ENCODE data around the gene HIBCH. TPM values are rescaled to one million over a fixed set of nuclear protein-coding genes. Genes with fewer than 3 reads are reported as not detected.

The HIBCH gene
- total and polyA plus RNA-seq, 2 of the 13 experiments (the other 11 are each of a cell fraction or from before 2014, with no cell fraction given) = 18.8 to 49.5 TPM

GRCh38 chr2:190181123-190181669 lies 138.4 kb downstream of the HIBCH start (continued):
- TF ChIP-seq ZNF234 (CRISPR knock-in tag; conservative IDR thresholded peaks at IDR 0.05) (no peak), MXI1 (IDR thresholded peaks at IDR 0.05; ENCODE audit: borderline replicate concordance, low read depth, low read length) (peak; percentile 0; the same call in 1 of the 3 replicates), ZNF430 (CRISPR knock-in tag; IDR thresholded peaks at IDR 0.05) (no peak), TGIF2 (CRISPR knock-in tag; IDR thresholded peaks at IDR 0.05) (no peak)

DNA sequence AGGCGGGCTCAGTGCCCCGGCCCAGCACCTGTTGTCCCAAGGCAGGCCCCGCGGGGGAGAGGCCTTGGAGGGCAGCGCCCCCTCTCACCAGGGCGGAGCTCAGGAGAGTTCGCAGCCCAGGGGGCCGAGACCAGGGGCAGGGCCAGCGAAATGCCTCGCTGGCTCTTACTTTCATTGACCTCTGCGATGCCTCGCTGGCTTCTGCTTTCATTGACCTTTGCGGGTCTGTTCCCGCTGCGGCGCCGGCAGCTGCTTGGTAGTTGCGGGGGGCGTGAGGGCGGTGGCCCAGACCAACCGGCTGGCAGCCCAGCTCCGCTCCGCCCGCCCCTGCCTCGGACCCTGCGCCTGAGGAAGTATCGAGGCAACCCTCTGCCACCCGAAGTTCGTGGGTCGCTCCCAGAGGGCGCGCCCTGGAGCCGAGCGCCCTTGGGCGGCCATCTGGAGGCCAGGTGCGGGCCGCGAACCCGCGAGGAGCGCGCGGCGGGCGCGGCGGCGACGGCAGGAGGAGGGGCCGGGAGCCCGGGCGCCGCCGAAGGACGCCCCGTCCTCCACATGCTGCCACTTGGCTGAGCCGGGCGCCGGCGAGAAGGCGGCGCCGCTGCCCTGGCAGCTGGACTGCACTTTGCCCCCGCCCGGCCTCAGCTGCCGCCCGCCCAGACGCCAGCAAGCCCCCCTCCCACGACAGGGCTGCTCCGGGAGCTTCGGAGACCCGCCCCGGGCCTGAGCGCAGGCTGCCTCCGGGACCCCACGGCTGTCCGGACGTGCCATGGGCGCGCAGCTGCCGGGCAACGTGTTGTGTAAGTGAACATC lies 139.1 kb downstream of the HIBCH start:
- H3K36me3 ChIP-seq (replicated peaks in 1 of 2; ENCODE audit: control insufficient read depth in 1 of 2, insufficient read depth in 2 of 2, low read length in 2 of 2) = no peaks in the 10 kb centered on the region
- intact Hi-C loops (cut with micrococcal nuclease; ENCODE audit: unreplicated experiment) = loop anchor here (1.0 to 10.0 kb wide), 4 partner anchors 91 to 332 kb away; partner anchors contain the start of gene HIBCH
- peak overlapping the region; percentile 64 for H3K27ac ChIP-seq (ENCODE audit: extremely low read length, insufficient read depth, low read length)
- peaks cover 23% of the 10 kb centered on the region for H3K4me1 ChIP-seq (ENCODE audit: insufficient read depth, low read length)
- no TSS peak for BruUV-seq (replicated peaks)
- 0% methylated on average over 37 of the region's 82 CpGs for WGBS (ENCODE audit: low lambda C conversion rate)
- H3K9ac ChIP-seq (ENCODE audit: insufficient read depth, low read depth, low read length) = peak overlapping the region; percentile 72
- POLR2A ChIA-PET = interaction anchor here (0.6 to 2.5 kb wide), 14 partner anchors 8 to 1891 kb away, joined by 3 to 11 read pairs (median 4); partner anchors contain the start of genes ANKAR, HIBCH, NEMP2 and ORMDL1
- H3K79me2 ChIP-seq (ENCODE audit: insufficient read depth, low read length) = no peaks in the 10 kb centered on the region
- no peaks in the 10 kb centered on the region for H3K9me3 ChIP-seq (ENCODE audit: low read length)
- FAIRE-seq = no peak
- H3K4me3 ChIP-seq (replicated peaks in 1 of 3; ENCODE audit: insufficient read depth in 1 of 3, low read depth in 2 of 3, low read length in 3 of 3) = peak overlapping the region; percentile 63 to 89 (median 77)
- peak; percentile 86 for DNase-seq (ENCODE audit: low spot score)
- peak; percentile 94 for ATAC-seq
- H4K20me1 ChIP-seq (ENCODE audit: insufficient read depth, low read length) = no peaks in the 10 kb centered on the region
- CTCF ChIA-PET (ENCODE audit: low intra/inter-chr PET ratio, low total read pairs) = interaction anchor here (1.3 to 2.5 kb wide), 3 partner anchors 59 to 382 kb away, joined by 3 to 20 read pairs (median 7); no protein-coding TSS in a partner anchor
- peak overlapping the region; percentile 37 for H2AFZ ChIP-seq (ENCODE audit: low read length)
- in situ Hi-C loops (cut with HindIII; ENCODE audit: extremely low pct_ligation_motif_present, low pct_unique_long_range_greater_than_20kb) = no loop called here
- no peaks in the 10 kb centered on the region; a peak in 1 of 5 replicates for H3K27me3 ChIP-seq (ENCODE audit: control insufficient read depth in 1 of 2, insufficient read depth in 2 of 2, low read length in 2 of 2)
- peak overlapping the region; percentile 99 for H3K4me2 ChIP-seq (ENCODE audit: low read depth, low read length)
- no peak for TF ChIP-seq ZFYVE20 (CRISPR knock-in tag; IDR thresholded peaks at IDR 0.05; ENCODE audit: borderline replicate concordance, low read depth)
- TF ChIP-seq, protein P1, sequence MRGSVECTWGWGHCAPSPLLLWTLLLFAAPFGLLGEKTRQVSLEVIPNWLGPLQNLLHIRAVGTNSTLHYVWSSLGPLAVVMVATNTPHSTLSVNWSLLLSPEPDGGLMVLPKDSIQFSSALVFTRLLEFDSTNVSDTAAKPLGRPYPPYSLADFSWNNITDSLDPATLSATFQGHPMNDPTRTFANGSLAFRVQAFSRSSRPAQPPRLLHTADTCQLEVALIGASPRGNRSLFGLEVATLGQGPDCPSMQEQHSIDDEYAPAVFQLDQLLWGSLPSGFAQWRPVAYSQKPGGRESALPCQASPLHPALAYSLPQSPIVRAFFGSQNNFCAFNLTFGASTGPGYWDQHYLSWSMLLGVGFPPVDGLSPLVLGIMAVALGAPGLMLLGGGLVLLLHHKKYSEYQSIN (CRISPR knock-in tag; IDR thresholded peaks at IDR 0.05; ENCODE audit: borderline replicate concordance) = no peak
- no peak; the same call in 1 of the 2 replicates for TF ChIP-seq PHF20 (CRISPR knock-in tag; IDR thresholded peaks at IDR 0.05)
- TF ChIP-seq, protein P2, sequence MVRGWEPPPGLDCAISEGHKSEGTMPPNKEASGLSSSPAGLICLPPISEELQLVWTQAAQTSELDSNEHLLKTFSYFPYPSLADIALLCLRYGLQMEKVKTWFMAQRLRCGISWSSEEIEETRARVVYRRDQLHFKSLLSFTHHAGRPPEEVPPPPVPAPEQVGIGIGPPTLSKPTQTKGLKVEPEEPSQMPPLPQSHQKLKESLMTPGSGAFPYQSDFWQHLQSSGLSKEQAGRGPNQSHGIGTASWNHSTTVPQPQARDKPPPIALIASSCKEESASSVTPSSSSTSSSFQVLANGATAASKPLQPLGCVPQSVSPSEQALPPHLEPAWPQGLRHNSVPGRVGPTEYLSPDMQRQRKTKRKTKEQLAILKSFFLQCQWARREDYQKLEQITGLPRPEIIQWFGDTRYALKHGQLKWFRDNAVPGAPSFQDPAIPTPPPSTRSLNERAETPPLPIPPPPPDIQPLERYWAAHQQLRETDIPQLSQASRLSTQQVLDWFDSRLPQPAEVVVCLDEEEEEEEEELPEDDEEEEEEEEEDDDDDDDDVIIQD (CRISPR knock-in tag; IDR thresholded peaks at IDR 0.05; ENCODE audit: low read depth) = 0 out of 2 replicates have a peak, but pooled peaks have one; percentile 62
- TF ChIP-seq ZNF552 (CRISPR knock-in tag; IDR thresholded peaks at IDR 0.05; ENCODE audit: borderline replicate concordance) = no peak
- peak; percentile 87; the same call in 1 of the 2 replicates for TF ChIP-seq ZNF839 (CRISPR knock-in tag; IDR thresholded peaks at IDR 0.05; ENCODE audit: borderline replicate concordance)
- TF ChIP-seq ZNF446 (CRISPR knock-in tag; IDR thresholded peaks at IDR 0.05) = peak; percentile 34; the same call in 1 of the 2 replicates
- no peak for TF ChIP-seq U2AF2 (IDR thresholded peaks at IDR 0.05; ENCODE audit: low read depth, low read length)
- no peak for TF ChIP-seq ZNF577 (CRISPR knock-in tag; IDR thresholded peaks at IDR 0.05; ENCODE audit: borderline replicate concordance, low read depth)
- TF ChIP-seq ZNF3 (CRISPR knock-in tag; IDR thresholded peaks at IDR 0.05) = no peak
- TF ChIP-seq ZNF350 (CRISPR knock-in tag; IDR thresholded peaks at IDR 0.05; ENCODE audit: borderline replicate concordance, low read depth) = peak; percentile 76
- no peak for TF ChIP-seq TBP (CRISPR knock-in tag; IDR thresholded peaks at IDR 0.05)
- TF ChIP-seq MATR3 (CRISPR knock-in tag; IDR thresholded peaks at IDR 0.05) = no peak
- TF ChIP-seq GATA4 (IDR thresholded peaks at IDR 0.05; ENCODE audit: borderline replicate concordance, low read depth) = 0 out of 2 replicates have a peak, but pooled peaks have one; percentile 13
- no peak for TF ChIP-seq ZNF296 (CRISPR knock-in tag; conservative IDR thresholded peaks at IDR 0.05)
